Activated T-cell treated with anti-CD3 and anti-CD28 coated beads for 24 hours (primary cell): Measurements from ENCODE around the gene RABGAP1L.
"Not testable (repeated sequence)": the region's sequence is repeated elsewhere in the genome, so short reads cannot be mapped to it uniquely, and the experiment has no call there.

Source experiments
- DNase-seq: peaks from one replicate; pipeline ENCODE4 v3.0.0-alpha.2; 2020; ENCODE audit warnings: low read depth

Gene RABGAP1L

DNA sequence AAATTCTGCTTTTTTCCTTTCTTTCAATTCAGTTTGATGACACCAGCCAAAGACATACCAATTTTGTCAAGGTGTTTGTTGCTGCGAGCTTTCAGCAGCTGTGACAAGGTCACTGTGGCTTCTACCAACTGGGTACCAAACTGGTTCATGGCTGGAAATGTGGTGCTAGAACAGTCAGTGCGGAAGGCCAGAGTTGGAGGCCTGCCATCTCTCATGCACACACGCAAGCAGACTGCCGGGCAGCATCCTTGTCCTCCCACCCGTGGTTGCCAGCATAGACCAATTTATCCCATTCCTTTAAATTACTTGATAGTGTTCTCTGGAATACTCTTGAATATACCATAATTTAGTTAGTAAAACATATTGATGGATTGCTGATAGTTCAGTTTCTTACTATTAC lies 208.6 kb downstream of the RABGAP1L start:
- DNase-seq, result no peak

- DNase-seq, result no peak
These were observed 216.7 kb downstream of the RABGAP1L start for GRCh38 chr1:174376030-174376429.

DNA sequence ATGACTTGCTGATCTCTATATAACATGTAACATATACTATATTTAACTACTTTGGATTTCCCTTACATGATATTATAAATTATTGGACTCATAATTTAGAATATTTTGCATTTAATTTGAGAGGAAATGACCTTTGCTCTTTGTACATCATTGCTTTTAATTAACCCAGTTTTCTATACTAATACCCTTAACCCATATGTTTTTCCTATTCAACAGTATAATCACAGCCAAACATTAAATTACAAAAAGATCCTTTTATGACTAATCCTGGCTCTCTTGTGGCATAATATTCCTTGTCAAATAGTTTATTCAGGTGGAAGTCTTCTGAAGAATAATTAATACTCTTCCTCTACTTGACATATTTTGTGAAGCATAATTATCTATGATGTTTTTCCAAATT lies 232.4 kb downstream of the RABGAP1L start:
- no peak for DNase-seq

GRCh38 chr1:174393885-174394284 lies 234.6 kb downstream of the RABGAP1L start:
- DNase-seq, result no peak

DNA sequence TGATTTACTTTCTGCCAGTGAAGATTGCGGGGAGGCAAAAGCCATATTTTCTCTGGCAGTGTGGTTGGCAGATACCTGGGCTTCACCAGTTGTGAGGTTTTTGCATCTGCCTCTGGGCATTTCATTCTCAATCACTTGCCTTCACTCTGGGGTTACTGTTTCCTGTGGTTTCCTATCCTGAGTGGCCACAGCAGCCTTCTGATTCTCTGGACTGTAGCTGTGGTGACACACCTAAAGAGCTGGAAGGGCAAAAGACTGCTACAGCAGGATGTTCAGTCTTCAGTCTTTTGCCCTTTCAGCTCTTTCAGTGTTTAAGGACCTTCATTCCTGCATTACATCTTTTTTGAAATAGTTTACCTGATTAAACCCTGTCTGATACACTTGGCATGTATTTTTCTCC lies 237.9 kb downstream of the RABGAP1L start:
- DNase-seq, result no peak

DNA sequence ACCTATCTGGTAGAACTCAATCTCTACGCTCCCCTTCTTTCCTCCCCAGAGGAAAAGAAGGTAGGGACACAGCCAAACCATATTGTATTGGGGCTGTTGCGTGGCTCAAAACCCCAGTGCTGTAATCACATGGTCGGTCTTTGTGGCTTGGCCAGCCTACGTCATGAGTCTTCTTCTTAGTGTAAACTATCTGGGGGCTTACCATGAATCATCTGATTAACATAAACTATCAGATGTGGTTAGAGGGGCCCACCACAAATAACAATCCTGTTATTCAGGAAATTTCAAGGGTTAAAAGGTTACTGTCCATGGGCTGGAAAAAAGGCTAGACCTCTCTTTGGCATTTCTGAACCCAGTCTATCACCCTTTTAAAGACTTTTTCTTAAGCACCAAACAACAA lies 238.9 kb downstream of the RABGAP1L start:
- no peak for DNase-seq

- no peak for DNase-seq
These were observed 239.9 kb downstream of the RABGAP1L start for GRCh38 chr1:174399211-174399610.

DNA sequence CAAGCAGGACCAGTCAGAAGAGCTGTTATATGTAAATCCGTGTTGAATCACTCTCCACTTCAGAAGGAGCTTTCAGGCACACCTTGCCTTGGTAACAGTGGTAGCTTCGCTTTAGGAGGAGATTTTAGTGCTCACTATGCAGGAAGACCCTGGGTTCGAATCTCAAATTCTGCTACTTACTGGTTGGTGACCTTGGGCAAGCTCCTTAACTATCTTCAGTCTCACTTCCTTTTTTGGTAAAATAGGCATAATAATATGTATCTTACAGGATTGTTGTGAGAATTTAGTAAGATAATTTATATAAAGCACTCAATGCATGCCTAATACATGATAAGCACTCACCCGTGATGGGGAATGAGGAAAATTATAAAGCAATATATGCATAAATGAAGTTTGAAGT lies 241.8 kb downstream of the RABGAP1L start:
- DNase-seq, result no peak

DNA sequence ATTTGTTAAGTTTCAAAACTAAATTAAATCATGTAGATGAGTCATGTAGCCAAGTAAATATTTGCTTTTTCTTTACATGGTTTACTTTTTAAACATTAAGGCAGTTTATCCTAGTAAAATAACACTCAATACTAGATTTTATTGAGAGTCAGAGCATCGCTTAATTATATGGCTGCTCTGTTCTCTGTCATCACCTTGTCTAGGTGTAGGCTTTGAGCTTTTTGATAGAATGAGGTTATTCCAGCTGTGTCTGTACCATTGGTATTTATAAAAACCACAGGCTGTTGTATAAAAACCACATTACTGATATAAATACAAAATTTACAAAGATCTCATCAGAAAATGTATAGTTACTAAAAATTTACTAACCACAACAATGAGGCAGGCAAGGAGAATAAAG lies 245.9 kb downstream of the RABGAP1L start:
- DNase-seq, result no peak

- DNase-seq, result no peak
These were observed 247.1 kb downstream of the RABGAP1L start for GRCh38 chr1:174406421-174406820.

- no peak for DNase-seq
These were observed 248.3 kb downstream of the RABGAP1L start for GRCh38 chr1:174407665-174408064.

DNA sequence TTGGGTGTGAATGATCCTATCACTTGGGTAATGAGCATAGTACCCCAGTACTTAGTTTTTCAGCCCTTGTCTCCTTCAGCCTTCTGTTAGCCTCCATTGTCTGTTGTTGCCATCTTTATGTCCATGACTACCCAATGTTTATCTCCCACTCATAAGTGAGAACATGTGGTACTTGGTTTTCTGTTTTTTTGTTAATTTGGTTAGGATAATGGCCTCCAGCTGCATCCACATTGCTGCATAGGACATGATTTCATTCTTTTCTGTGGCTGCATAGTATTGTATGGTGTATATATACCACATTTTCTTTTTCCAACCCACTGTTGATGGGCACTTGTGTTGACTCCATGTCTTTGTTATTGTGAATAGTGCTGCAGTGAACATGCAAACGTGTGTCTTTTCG lies 248.8 kb downstream of the RABGAP1L start:
- DNase-seq, result no peak

DNA sequence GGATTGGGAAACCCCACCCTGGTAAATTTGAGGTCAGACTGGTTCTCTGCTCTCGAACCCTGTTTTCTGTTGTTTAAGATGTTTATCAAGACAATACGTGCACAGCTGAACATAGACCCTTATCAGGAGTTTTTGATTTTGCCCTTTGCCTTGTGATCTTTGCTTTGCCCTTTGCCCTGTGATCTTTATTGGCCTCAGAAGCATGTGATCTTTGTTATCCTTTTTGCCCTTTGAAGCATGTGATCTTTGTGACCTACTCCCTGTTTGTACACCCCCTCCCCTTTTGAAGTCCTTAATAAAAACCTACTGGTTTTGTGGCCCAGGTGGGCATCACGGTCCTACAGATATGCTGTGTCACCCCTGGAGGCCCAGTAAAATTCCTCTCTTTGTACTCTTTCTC lies 250.5 kb downstream of the RABGAP1L start:
- DNase-seq, result not testable (repeated sequence)

- no peak for DNase-seq
These were observed 254.3 kb downstream of the RABGAP1L start for GRCh38 chr1:174413632-174414031.

- DNase-seq, result no peak
These were observed 254.9 kb downstream of the RABGAP1L start for GRCh38 chr1:174414203-174414602.

- DNase-seq, result no peak
These were observed 256.2 kb downstream of the RABGAP1L start for GRCh38 chr1:174415506-174415905.

GRCh38 chr1:174417921-174418320 lies 258.6 kb downstream of the RABGAP1L start:
- no peak for DNase-seq

DNA sequence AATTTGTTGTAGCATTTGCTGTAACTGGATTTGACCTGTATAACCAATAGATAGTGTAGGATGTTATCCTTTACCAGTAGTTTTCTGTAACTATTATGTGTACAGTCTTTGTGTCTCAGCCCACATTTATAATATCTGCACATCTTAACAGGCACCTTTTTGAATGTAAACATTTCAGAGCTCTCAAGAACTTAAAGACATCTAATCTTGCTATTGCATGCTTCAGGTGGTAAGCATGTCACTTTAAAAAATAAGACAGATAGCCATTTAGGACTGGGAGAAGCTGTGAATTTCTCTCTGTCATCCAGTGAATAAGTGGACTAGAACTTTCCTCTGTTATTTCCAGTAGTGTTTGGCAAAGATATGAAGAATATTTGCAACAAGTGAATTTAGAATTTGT lies 265.8 kb downstream of the RABGAP1L start:
- no peak for DNase-seq

DNA sequence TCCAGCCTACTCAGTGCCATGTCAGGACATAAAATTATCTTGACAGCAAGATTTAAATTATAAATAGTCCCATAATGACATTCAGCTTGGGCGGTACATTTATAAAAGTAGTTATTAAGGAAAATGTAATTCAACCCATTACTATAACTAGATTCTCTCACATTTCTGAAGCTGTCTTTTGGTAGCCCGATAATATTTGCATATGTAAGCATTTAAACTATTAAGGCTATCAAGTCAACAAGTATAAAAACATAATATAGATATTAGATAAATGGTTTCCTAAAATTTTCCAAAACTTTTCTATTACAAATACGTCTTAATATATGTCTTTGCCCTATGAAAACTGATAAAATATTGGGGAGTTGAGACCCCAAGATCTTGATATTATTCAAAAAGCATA lies 266.8 kb downstream of the RABGAP1L start:
- no peak for DNase-seq

- DNase-seq, result no peak
These were observed 268.7 kb downstream of the RABGAP1L start for GRCh38 chr1:174428033-174428432.

GRCh38 chr1:174428739-174429138 lies 269.4 kb downstream of the RABGAP1L start:
- no peak for DNase-seq

- no peak for DNase-seq
These were observed 274.1 kb downstream of the RABGAP1L start for GRCh38 chr1:174433451-174433850.

DNA sequence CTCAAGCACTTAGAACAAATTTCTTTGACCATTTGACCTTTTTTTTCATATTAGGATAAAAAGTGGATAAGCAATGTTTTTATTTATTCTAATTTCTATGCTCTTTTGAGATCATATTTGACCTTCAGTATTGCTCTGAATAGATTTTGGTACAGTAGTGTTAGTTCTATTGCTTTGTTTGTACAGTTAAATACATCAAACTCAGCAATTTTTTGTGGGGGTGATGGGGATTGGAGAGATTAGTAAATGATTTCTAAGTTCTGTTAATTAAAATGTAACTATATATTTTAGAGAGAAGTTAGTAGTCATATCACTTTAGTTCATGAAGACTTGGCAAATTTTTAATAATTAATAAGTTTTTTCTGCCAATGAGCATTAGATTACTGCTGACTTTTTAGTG lies 286.0 kb downstream of the RABGAP1L start:
- no peak for DNase-seq

DNA sequence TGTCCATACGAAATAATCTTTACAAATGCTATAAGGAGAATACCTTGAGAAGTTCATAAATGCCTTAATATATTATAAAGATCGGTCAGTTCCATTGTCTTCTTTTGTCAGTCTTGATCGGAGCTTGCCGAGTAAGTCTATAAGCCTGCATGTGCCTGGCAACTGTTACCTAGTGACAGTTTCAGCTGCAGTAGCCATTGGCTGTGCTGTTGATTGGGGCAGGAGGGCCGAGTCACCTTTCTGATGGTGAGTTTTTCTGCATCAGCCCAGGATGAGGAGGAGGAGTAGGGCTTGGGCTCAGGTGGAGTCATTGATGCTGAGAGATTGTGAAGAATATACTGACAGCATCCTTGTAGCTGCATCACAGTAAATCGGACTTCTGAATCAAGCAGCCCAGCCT lies 286.5 kb downstream of the RABGAP1L start:
- DNase-seq, result no peak

DNA sequence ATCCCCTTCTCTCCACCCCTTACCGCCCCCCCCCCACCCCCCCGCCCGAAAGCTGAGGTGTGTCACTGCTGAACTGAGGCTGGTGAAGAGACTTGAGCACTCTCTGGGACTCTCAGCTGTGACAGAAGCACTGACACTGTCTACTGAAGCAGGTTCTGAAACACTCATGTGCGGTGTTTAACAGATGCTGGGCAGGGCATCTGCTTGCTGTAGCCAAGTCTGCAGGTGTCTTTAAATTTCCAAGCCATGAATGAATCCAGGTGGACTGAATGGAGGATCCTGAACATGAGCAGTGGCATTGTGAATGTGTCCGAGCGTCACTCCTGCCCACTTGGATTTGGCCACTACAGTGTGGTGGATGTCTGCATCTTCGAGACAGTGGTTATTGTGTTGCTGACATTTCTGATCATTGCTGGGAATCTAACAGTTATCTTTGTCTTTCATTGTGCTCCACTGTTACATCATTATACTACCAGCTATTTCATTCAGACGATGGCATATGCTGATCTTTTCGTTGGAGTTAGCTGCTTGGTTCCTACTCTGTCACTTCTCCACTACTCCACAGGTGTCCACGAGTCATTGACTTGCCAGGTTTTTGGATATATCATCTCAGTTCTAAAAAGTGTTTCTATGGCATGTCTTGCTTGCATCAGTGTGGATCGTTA lies 288.7 kb downstream of the RABGAP1L start, which contains the start of gene GPR52:
GPR52 (plus strand) TSS at position 99 of the 665 bp plus-strand sequence; CDS start at position 247, 148 bp downstream.
- no peak for DNase-seq
